ENCODE results near the gene REG1B. TPM values are rescaled to one million over a fixed set of nuclear protein-coding genes. Genes with fewer than 3 reads are reported as not detected.

REG1B gene
- total RNA-seq, 1 donor from 2014 or later = not detected

DNA sequence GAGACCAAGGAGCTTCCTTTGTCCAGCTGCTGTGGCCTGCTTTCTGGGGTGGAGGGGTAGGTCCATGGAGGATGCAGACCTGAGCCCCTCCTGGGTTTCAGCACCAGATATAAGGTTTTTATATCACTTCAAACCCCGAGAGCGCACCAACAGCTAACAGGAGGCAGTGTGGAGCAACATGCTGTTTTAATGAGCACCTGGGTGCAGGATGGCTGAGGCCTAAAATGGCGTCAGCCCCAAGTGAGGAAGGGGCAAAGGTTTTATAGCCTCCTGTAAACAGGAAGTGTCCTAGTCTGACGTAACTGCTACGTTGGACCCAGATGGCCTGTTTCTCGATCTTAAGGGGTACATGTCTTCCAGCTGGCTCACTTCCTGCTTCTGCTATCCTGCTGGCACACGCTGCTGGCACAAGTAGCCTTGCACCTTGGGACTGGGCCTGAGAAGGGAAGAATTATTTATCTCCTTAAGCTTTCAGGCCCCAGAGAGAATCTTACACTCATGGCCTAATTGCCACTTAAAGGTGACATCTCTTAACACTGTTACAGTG, 11.4 kb upstream of the REG1B start:
- no peak overlapping the region for H3K4me3 ChIP-seq
- H3K36me3 ChIP-seq = no peaks in the 10 kb centered on the region
- no peaks in the 10 kb centered on the region for H3K36me3 Mint-ChIP-seq
- H3K27ac Mint-ChIP-seq = peak overlapping the region; percentile 85
- TF ChIP-seq EZH2 (IDR thresholded peaks at IDR 0.05) (no peak), CTCF (IDR thresholded peaks at IDR 0.05) (no peak), EZH2phosphoT487 (IDR thresholded peaks at IDR 0.05) (no peak)
- no peak overlapping the region for H3K4me2 ChIP-seq
- no peaks in the 10 kb centered on the region for H3K79me2 ChIP-seq (ENCODE audit: low read depth)
- peaks cover 5% of the 10 kb centered on the region for H3K9me3 ChIP-seq (ENCODE audit: low read depth)
- no peak overlapping the region for H3K4me3 Mint-ChIP-seq
- peaks cover 14% of the 10 kb centered on the region for H3K4me1 Mint-ChIP-seq
- H3K4me1 ChIP-seq = peaks cover 4% of the 10 kb centered on the region
- no peak for DNase-seq (ENCODE audit: low spot score)
- H2AFZ ChIP-seq (replicated peaks) = peak overlapping the region; percentile 42
- no peaks in the 10 kb centered on the region for H3F3A ChIP-seq (ENCODE audit: low read depth)
- H3K27me3 ChIP-seq = no peaks in the 10 kb centered on the region
- H3K27ac ChIP-seq = no peak overlapping the region
- H4K20me1 ChIP-seq (ENCODE audit: low read depth) = no peaks in the 10 kb centered on the region
- H3K9ac ChIP-seq = no peak overlapping the region
- peaks cover 3% of the 10 kb centered on the region for H3K27me3 Mint-ChIP-seq (ENCODE audit: insufficient read depth, low read depth)
- H3K9me3 Mint-ChIP-seq = peaks cover 2% of the 10 kb centered on the region

- Histone ChIP-seq H3K36me3 (no peaks in the 10 kb centered on the region), H3K4me3 (no peak overlapping the region), H3K4me2 (no peak overlapping the region), H3F3A (ENCODE audit: low read depth) (no peaks in the 10 kb centered on the region), H3K9me3 (ENCODE audit: low read depth) (peaks cover 5% of the 10 kb centered on the region), H3K27me3 (no peaks in the 10 kb centered on the region), H2AFZ (replicated peaks) (no peak overlapping the region), H4K20me1 (ENCODE audit: low read depth) (no peaks in the 10 kb centered on the region), H3K27ac (no peak overlapping the region), H3K79me2 (ENCODE audit: low read depth) (no peaks in the 10 kb centered on the region), H3K9ac (no peak overlapping the region), H3K4me1 (peaks cover 4% of the 10 kb centered on the region)
- Mint-ChIP-seq H3K9me3 (peaks cover 2% of the 10 kb centered on the region), H3K27ac (peak overlapping the region; percentile 3), H3K4me3 (no peak overlapping the region), H3K36me3 (no peaks in the 10 kb centered on the region), H3K4me1 (peaks cover 14% of the 10 kb centered on the region), H3K27me3 (ENCODE audit: insufficient read depth, low read depth) (peaks cover 3% of the 10 kb centered on the region)
- no peak for DNase-seq (ENCODE audit: low spot score)
- TF ChIP-seq CTCF (IDR thresholded peaks at IDR 0.05) (no peak), EZH2 (IDR thresholded peaks at IDR 0.05) (no peak), EZH2phosphoT487 (IDR thresholded peaks at IDR 0.05) (no peak)
These were observed 10.1 kb upstream of the REG1B start for GRCh38 chr2:79097843-79098242.

DNA sequence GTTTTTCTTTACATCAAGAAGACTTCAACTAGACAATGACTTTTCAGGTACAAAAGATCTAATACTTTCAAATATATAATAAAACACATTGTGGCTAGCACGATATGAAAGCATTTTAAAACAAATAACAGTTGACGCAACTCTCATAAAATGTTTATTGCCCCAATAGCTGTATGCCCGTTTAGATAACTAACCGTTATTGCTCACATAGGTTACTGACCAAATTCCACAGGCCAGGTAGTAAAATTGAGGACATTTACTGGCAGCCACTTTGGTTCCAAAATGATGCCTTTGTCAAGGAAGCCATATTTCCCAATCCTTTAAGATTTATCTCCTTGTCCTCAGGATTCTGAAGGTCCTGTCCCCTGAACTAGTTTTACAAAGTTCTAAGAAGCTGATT, 2.9 kb upstream of the REG1B start:
- TF ChIP-seq EZH2 (IDR thresholded peaks at IDR 0.05) (no peak), EZH2phosphoT487 (IDR thresholded peaks at IDR 0.05) (no peak), CTCF (IDR thresholded peaks at IDR 0.05) (no peak)
- no peak overlapping the region for H3K4me3 ChIP-seq
- no peaks in the 10 kb centered on the region for H3K4me1 Mint-ChIP-seq
- H3K27ac Mint-ChIP-seq = no peak overlapping the region
- DNase-seq (ENCODE audit: low spot score) = no peak
- H3K9me3 ChIP-seq (ENCODE audit: low read depth) = no peaks in the 10 kb centered on the region
- no peaks in the 10 kb centered on the region for H3K79me2 ChIP-seq (ENCODE audit: low read depth)
- H4K20me1 ChIP-seq (ENCODE audit: low read depth) = no peaks in the 10 kb centered on the region
- H2AFZ ChIP-seq (replicated peaks) = no peak overlapping the region
- H3K9ac ChIP-seq = no peak overlapping the region
- no peaks in the 10 kb centered on the region for H3K27me3 ChIP-seq
- H3K4me3 Mint-ChIP-seq = no peak overlapping the region
- no peaks in the 10 kb centered on the region for H3F3A ChIP-seq (ENCODE audit: low read depth)
- no peaks in the 10 kb centered on the region for H3K36me3 Mint-ChIP-seq
- H3K4me1 ChIP-seq = no peaks in the 10 kb centered on the region
- H3K9me3 Mint-ChIP-seq = peaks cover 3% of the 10 kb centered on the region
- H3K27me3 Mint-ChIP-seq (ENCODE audit: insufficient read depth, low read depth) = peaks cover 3% of the 10 kb centered on the region
- no peak overlapping the region for H3K27ac ChIP-seq
- H3K36me3 ChIP-seq = no peaks in the 10 kb centered on the region
- no peak overlapping the region for H3K4me2 ChIP-seq
